Measurements from ENCODE around the gene EDNRB. TPM values are rescaled to one million over a fixed set of nuclear protein-coding genes. Genes with fewer than 3 reads are reported as not detected.
"Not testable (repeated sequence)": the region's sequence is repeated elsewhere in the genome, so short reads cannot be mapped to it uniquely, and the experiment has no call there.

EDNRB gene
- total RNA-seq: not detected in 2 replicates

- intact Hi-C loops (cut with micrococcal nuclease): loop anchor here (5.0 kb wide), 1 partner anchor 684 kb away; the partner anchor contains the start of gene POU4F1
- no peak within 1 kb of the TSS for H3K4me3 Mint-ChIP-seq
- peaks cover 34% of the 10 kb centered on the region for H3K27me3 Mint-ChIP-seq
- DNase-seq: peak; percentile 61
- no peaks in the 10 kb centered on the region for H3K9me3 Mint-ChIP-seq
- no peaks in the 10 kb centered on the region for H3K4me1 Mint-ChIP-seq
- H3K36me3 Mint-ChIP-seq (ENCODE audit: low read depth): no peaks in the 10 kb centered on the region
- H3K27ac Mint-ChIP-seq: no peak within 1 kb of the TSS
Measured at GRCh38 chr13:77918391-77919245, at the start of gene EDNRB. Gene EDNRB (minus strand): TSS chr13:77918831. CDS start chr13:77918573, 258 bp downstream.

GRCh38 chr13:77966671-77967070 lies 48.0 kb upstream of the EDNRB start:
- Mint-ChIP-seq H3K4me1 (no peaks in the 10 kb centered on the region), H3K36me3 (ENCODE audit: low read depth) (no peaks in the 10 kb centered on the region), H3K9me3 (peaks cover 3% of the 10 kb centered on the region), H3K27me3 (no peaks in the 10 kb centered on the region), H3K4me3 (no peak overlapping the region), H3K27ac (no peak overlapping the region)
- no peak for DNase-seq
- intact Hi-C loops (cut with micrococcal nuclease): no loop called here

- Mint-ChIP-seq H3K36me3 (ENCODE audit: low read depth) (no peaks in the 10 kb centered on the region), H3K9me3 (no peaks in the 10 kb centered on the region), H3K4me1 (no peaks in the 10 kb centered on the region), H3K27ac (no peak overlapping the region), H3K4me3 (no peak overlapping the region), H3K27me3 (no peaks in the 10 kb centered on the region)
- intact Hi-C loops (cut with micrococcal nuclease): no loop called here
- DNase-seq: no peak
Measured at GRCh38 chr13:77952737-77953136, 34.1 kb upstream of the EDNRB start.

GRCh38 chr13:77952276-77952675 lies 33.6 kb upstream of the EDNRB start:
- intact Hi-C loops (cut with micrococcal nuclease): no loop called here
- Mint-ChIP-seq H3K27ac (no peak overlapping the region), H3K4me3 (no peak overlapping the region), H3K9me3 (no peaks in the 10 kb centered on the region), H3K36me3 (ENCODE audit: low read depth) (no peaks in the 10 kb centered on the region), H3K27me3 (no peaks in the 10 kb centered on the region), H3K4me1 (no peaks in the 10 kb centered on the region)
- no peak for DNase-seq

- Mint-ChIP-seq H3K9me3 (no peaks in the 10 kb centered on the region), H3K27me3 (peaks cover 2% of the 10 kb centered on the region), H3K27ac (no peak overlapping the region), H3K36me3 (ENCODE audit: low read depth) (no peaks in the 10 kb centered on the region), H3K4me1 (no peaks in the 10 kb centered on the region), H3K4me3 (no peak overlapping the region)
- intact Hi-C loops (cut with micrococcal nuclease): no loop called here
- DNase-seq: no peak
Measured at GRCh38 chr13:77946522-77946921, 27.9 kb upstream of the EDNRB start.

GRCh38 chr13:77935063-77935462 lies 16.4 kb upstream of the EDNRB start:
- DNase-seq; H3K27me3 Mint-ChIP-seq; intact Hi-C loops (cut with micrococcal nuclease); H3K4me3 Mint-ChIP-seq; H3K27ac Mint-ChIP-seq; H3K9me3 Mint-ChIP-seq; H3K36me3 Mint-ChIP-seq (ENCODE audit: low read depth); H3K4me1 Mint-ChIP-seq: not testable (repeated sequence)

GRCh38 chr13:77930430-77930829 lies 11.8 kb upstream of the EDNRB start:
- peaks cover 8% of the 10 kb centered on the region for H3K9me3 Mint-ChIP-seq
- no peak for DNase-seq
- H3K27ac Mint-ChIP-seq: no peak overlapping the region
- H3K4me1 Mint-ChIP-seq: peaks cover 14% of the 10 kb centered on the region
- peaks cover 2% of the 10 kb centered on the region for H3K27me3 Mint-ChIP-seq
- intact Hi-C loops (cut with micrococcal nuclease): no loop called here
- no peak overlapping the region for H3K4me3 Mint-ChIP-seq
- H3K36me3 Mint-ChIP-seq (ENCODE audit: low read depth): no peaks in the 10 kb centered on the region

- no peak for DNase-seq
- H3K4me3 Mint-ChIP-seq: no peak overlapping the region
- H3K9me3 Mint-ChIP-seq: peaks cover 11% of the 10 kb centered on the region
- no peaks in the 10 kb centered on the region for H3K36me3 Mint-ChIP-seq (ENCODE audit: low read depth)
- H3K4me1 Mint-ChIP-seq: peaks cover 14% of the 10 kb centered on the region
- H3K27me3 Mint-ChIP-seq: peaks cover 10% of the 10 kb centered on the region
- no peak overlapping the region for H3K27ac Mint-ChIP-seq
- intact Hi-C loops (cut with micrococcal nuclease): loop anchor here (2.0 kb wide), 1 partner anchor 94 kb away; no protein-coding TSS in a partner anchor
Measured at GRCh38 chr13:77928909-77929308, 10.3 kb upstream of the EDNRB start.

GRCh38 chr13:77925616-77926015 lies 7.0 kb upstream of the EDNRB start:
- Mint-ChIP-seq H3K9me3 (peaks cover 11% of the 10 kb centered on the region), H3K27me3 (peaks cover 21% of the 10 kb centered on the region), H3K27ac (no peak overlapping the region), H3K4me3 (no peak overlapping the region), H3K4me1 (peaks cover 14% of the 10 kb centered on the region), H3K36me3 (ENCODE audit: low read depth) (no peaks in the 10 kb centered on the region)
- DNase-seq: peak; percentile 32
- intact Hi-C loops (cut with micrococcal nuclease): no loop called here

- no peak overlapping the region for H3K27ac Mint-ChIP-seq
- H3K9me3 Mint-ChIP-seq: peaks cover 2% of the 10 kb centered on the region
- H3K4me3 Mint-ChIP-seq: no peak overlapping the region
- H3K36me3 Mint-ChIP-seq (ENCODE audit: low read depth): no peaks in the 10 kb centered on the region
- peaks cover 39% of the 10 kb centered on the region for H3K27me3 Mint-ChIP-seq
- intact Hi-C loops (cut with micrococcal nuclease): loop anchor here (5.0 kb wide), 1 partner anchor 682 kb away; the partner anchor contains the start of gene POU4F1
- no peaks in the 10 kb centered on the region for H3K4me1 Mint-ChIP-seq
- DNase-seq: no peak
Measured at GRCh38 chr13:77919921-77920294, 1.3 kb upstream of the EDNRB start.

- no peak overlapping the region for H3K27ac Mint-ChIP-seq
- H3K9me3 Mint-ChIP-seq: no peaks in the 10 kb centered on the region
- H3K4me1 Mint-ChIP-seq: no peaks in the 10 kb centered on the region
- H3K27me3 Mint-ChIP-seq: peaks cover 38% of the 10 kb centered on the region
- intact Hi-C loops (cut with micrococcal nuclease): loop anchor here (5.0 kb wide), 1 partner anchor 683 kb away; the partner anchor contains the start of gene POU4F1
- H3K36me3 Mint-ChIP-seq (ENCODE audit: low read depth): no peaks in the 10 kb centered on the region
- DNase-seq: peak; percentile 54
- no peak overlapping the region for H3K4me3 Mint-ChIP-seq
Measured at GRCh38 chr13:77919246-77919920, 752 bp upstream of the EDNRB start.

- H3K36me3 Mint-ChIP-seq (ENCODE audit: low read depth): no peaks in the 10 kb centered on the region
- H3K27ac Mint-ChIP-seq: no peak overlapping the region
- intact Hi-C loops (cut with micrococcal nuclease): loop anchor here (5.0 kb wide), 1 partner anchor 686 kb away; the partner anchor contains the start of gene POU4F1
- no peak overlapping the region for H3K4me3 Mint-ChIP-seq
- no peaks in the 10 kb centered on the region for H3K9me3 Mint-ChIP-seq
- H3K4me1 Mint-ChIP-seq: no peaks in the 10 kb centered on the region
- H3K27me3 Mint-ChIP-seq: peaks cover 30% of the 10 kb centered on the region
- peak; percentile 7 for DNase-seq
Measured at GRCh38 chr13:77916488-77916887, 2.1 kb downstream of the EDNRB start.

GRCh38 chr13:77915686-77916085 lies 2.9 kb downstream of the EDNRB start:
- intact Hi-C loops (cut with micrococcal nuclease): loop anchor here (5.0 kb wide), 1 partner anchor 687 kb away; the partner anchor contains the start of gene POU4F1

GRCh38 chr13:77913003-77913402 lies 5.6 kb downstream of the EDNRB start:
- H3K4me1 Mint-ChIP-seq: no peaks in the 10 kb centered on the region
- no peaks in the 10 kb centered on the region for H3K36me3 Mint-ChIP-seq (ENCODE audit: low read depth)
- no peak overlapping the region for H3K4me3 Mint-ChIP-seq
- H3K27me3 Mint-ChIP-seq: peaks cover 30% of the 10 kb centered on the region
- H3K27ac Mint-ChIP-seq: no peak overlapping the region
- DNase-seq: peak; percentile 27
- no peaks in the 10 kb centered on the region for H3K9me3 Mint-ChIP-seq
- intact Hi-C loops (cut with micrococcal nuclease): no loop called here

More at GRCh38 chr13:77915686-77916085, 2.9 kb downstream of the EDNRB start:
- no peaks in the 10 kb centered on the region for H3K36me3 Mint-ChIP-seq (ENCODE audit: low read depth)
- H3K27ac Mint-ChIP-seq: no peak overlapping the region
- H3K4me1 Mint-ChIP-seq: no peaks in the 10 kb centered on the region
- no peaks in the 10 kb centered on the region for H3K9me3 Mint-ChIP-seq
- H3K4me3 Mint-ChIP-seq: no peak overlapping the region
- H3K27me3 Mint-ChIP-seq: peaks cover 27% of the 10 kb centered on the region
- DNase-seq: no peak
